BLaER1 treated with 17β-estradiol and CSF1 and Interleukin-3, amounts not matched to agents 10 nM and 100 nM (cell line): ENCODE results near the gene DEAF1.

ENCODE experiments used
- H3K27ac ChIP-seq, 11 experiments: shearing (Covaris generic); formaldehyde crosslinking; 2 replicates each; pipeline ENCODE4 v1.8.1; 2022
- H3K27me3 ChIP-seq, 11 experiments: shearing (Covaris generic); formaldehyde crosslinking; 2 replicates each; pipeline ENCODE4 v1.8.1; 2022
- H3K36me3 ChIP-seq, 11 experiments: shearing (Covaris generic); formaldehyde crosslinking; 2 replicates each; pipeline ENCODE4 v1.8.1; 2022
- H3K4me1 ChIP-seq, 10 experiments: shearing (Covaris generic); formaldehyde crosslinking; 2 replicates each; pipeline ENCODE4 v1.8.1; 2022
- H3K4me2 ChIP-seq, 11 experiments: shearing (Covaris generic); formaldehyde crosslinking; 2 replicates each; pipeline ENCODE4 v1.8.1; 2022
- H3K4me3 ChIP-seq, 10 experiments: shearing (Covaris generic); formaldehyde crosslinking; 2 replicates each; pipeline ENCODE4 v1.8.1; 2022
- H3K9ac ChIP-seq, 11 experiments: shearing (Covaris generic); formaldehyde crosslinking; 2 replicates each; pipeline ENCODE4 v1.8.1; 2022
- H3K9me3 ChIP-seq, 11 experiments: shearing (Covaris generic); formaldehyde crosslinking; replicated peaks in 1 of 11; 2 replicates each; pipeline ENCODE4 v1.8.1; 2022
- H4K20me1 ChIP-seq, 11 experiments: shearing (Covaris generic); formaldehyde crosslinking; 2 replicates each; pipeline ENCODE4 v1.8.1; 2022
- Cebpa-rat ChIP-seq, 11 experiments: shearing (Covaris generic); IDR thresholded peaks; 2 replicates each; pipeline ENCODE4 v1.8.1; 2022

DEAF1 gene

DNA sequence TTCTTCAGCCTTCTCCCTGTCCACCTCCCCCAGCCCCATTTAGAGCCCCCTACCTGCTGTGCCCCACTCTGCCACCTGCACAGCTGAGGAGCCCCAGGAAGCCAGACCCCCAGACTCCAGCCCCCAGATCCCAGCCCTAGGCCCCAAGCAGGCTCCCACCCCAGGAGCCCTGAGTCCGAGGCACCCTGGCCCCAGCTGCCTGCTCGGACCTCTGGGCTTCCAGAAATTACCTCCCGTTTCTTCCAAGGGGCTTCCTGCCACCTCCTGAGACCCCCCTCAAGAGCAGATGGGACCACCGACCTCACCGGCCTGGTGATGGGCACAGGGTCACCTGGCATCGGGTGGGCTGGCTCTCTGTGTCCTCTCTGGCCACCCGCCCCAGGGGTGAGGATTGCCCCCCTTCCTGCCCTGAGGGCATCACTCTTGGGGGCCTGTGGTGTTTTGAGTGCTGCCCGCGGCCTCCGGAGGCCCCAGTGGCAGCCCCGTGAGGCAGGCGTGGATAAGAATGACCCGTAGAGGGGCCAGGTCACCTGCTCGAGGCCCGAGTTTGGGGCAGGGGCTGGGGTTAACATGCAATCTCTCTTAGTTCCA lies 34.0 kb upstream of the DEAF1 start:
- TF ChIP-seq Cebpa-rat (IDR thresholded peaks at IDR 0.05) = no peak
- no peak overlapping the region for H3K27ac ChIP-seq

DNA sequence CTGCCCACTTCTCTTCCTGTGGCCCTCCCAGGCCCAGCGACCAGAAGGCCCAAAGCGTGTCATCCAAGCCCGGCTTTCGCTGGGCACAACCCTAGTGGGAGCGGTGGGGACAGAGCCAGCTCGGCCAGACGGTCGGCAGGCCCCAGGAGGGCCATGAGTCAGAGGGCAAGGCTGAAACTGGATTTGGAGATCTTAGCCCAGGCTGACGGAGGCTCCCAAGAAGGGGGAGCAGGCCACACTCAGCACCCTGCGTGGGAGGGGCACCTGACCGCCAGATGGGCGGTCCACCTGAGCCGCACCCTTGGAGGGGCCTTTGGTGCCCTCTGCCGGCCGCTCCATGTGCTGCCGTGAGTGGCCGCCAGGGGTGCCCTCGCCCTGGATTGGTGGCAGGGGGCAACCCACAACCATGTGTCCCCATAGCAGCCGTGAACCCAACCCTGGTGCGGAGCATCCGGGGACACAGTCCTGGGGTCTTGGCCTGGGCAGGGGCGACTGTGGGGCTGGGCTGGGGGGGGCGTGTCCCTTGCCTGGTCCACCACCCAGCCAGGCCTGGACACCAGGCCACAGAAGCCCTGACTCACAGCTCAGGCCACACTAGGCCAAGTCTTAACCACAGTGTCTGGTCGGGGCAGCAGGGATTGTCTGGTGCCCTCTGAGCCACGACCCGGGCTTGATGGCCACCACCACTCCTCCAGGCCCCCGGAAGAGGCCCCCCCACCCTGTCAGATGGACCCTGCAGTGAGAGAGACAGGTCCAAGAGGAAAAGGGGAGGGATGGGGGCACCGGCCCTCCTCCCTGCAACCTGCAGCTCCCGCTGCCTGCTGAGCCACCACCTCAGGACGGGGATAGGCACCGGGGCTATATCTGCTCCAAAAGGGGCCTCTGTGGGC lies 33.1 kb upstream of the DEAF1 start:
- TF ChIP-seq Cebpa-rat (IDR thresholded peaks at IDR 0.05) = no peak
- Histone ChIP-seq H3K9ac (peak overlapping the region in 5 of 11 experiments; percentile 25 to 49 (median 43); a peak in 9 of 22 replicates), H3K4me1 (peaks cover 15 to 59% (median 45%) of the 10 kb centered on the region in 10 experiments; a peak in 19 of 20 replicates), H3K4me3 (no peak overlapping the region), H4K20me1 (peaks cover 0 to 4% (median 0%) of the 10 kb centered on the region in 11 experiments; a peak in 2 of 22 replicates), H3K9me3 (no peaks in the 10 kb centered on the region), H3K27ac (peak overlapping the region in 1 of 11 experiments; percentile 10; a peak in 2 of 22 replicates), H3K4me2 (peak overlapping the region; percentile 7 to 92 (median 78); a peak in 21 of 22 replicates), H3K36me3 (no peaks in the 10 kb centered on the region), H3K27me3 (peaks cover 24 to 38% (median 32%) of the 10 kb centered on the region in 11 experiments)

More for the DNA sequence above, 34.0 kb upstream of the DEAF1 start:
- no peak overlapping the region for H3K4me3 ChIP-seq
- no peaks in the 10 kb centered on the region for H3K36me3 ChIP-seq
- H3K27me3 ChIP-seq = peaks cover 24 to 36% (median 31%) of the 10 kb centered on the region in 11 experiments
- H4K20me1 ChIP-seq = peaks cover 0 to 4% (median 0%) of the 10 kb centered on the region in 11 experiments; a peak in 2 of 22 replicates
- H3K9me3 ChIP-seq = no peaks in the 10 kb centered on the region
- peaks cover 15 to 57% (median 45%) of the 10 kb centered on the region in 10 experiments; a peak in 19 of 20 replicates for H3K4me1 ChIP-seq
- H3K9ac ChIP-seq = peak overlapping the region in 7 of 11 experiments; percentile 25 to 49 (median 43); a peak in 10 of 22 replicates
- peak overlapping the region; percentile 2 to 84 (median 67); a peak in 16 of 22 replicates for H3K4me2 ChIP-seq

DNA sequence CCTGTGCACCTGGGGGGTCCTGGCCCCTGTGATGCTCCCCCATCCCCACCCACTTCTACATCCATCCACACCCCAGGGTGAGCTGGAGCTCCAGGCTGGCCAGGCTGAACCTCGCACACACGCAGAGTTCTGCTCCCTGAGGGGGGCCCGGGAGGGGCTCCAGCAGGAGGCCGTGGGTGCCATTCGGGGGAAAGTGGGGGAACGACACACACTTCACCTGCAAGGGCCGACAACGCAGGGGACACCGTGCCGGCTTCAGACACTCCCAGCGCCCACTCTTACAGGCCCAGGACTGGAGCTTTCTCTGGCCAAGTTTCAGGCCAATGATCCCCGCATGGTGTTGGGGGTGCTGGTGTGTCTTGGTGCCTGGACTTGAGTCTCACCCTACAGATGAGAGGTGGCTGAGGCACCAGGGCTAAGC lies 32.3 kb upstream of the DEAF1 start:
- H3K27ac ChIP-seq = no peak overlapping the region
- H3K4me3 ChIP-seq = peak overlapping the region in 1 of 10 experiments; percentile 48; a peak in 1 of 20 replicates
- H4K20me1 ChIP-seq = peaks cover 0 to 7% (median 2%) of the 10 kb centered on the region in 11 experiments; a peak in 11 of 22 replicates
- no peaks in the 10 kb centered on the region for H3K36me3 ChIP-seq
- no peak for TF ChIP-seq Cebpa-rat (IDR thresholded peaks at IDR 0.05)
- H3K4me1 ChIP-seq = peaks cover 18 to 63% (median 48%) of the 10 kb centered on the region in 10 experiments
- peaks cover 27 to 44% (median 36%) of the 10 kb centered on the region in 11 experiments for H3K27me3 ChIP-seq
- peak overlapping the region; percentile 73 to 92 (median 80); a peak in 21 of 22 replicates for H3K4me2 ChIP-seq
- H3K9me3 ChIP-seq = no peaks in the 10 kb centered on the region
- peak overlapping the region in 4 of 11 experiments; percentile 60 to 71 (median 68); a peak in 4 of 22 replicates for H3K9ac ChIP-seq

DNA sequence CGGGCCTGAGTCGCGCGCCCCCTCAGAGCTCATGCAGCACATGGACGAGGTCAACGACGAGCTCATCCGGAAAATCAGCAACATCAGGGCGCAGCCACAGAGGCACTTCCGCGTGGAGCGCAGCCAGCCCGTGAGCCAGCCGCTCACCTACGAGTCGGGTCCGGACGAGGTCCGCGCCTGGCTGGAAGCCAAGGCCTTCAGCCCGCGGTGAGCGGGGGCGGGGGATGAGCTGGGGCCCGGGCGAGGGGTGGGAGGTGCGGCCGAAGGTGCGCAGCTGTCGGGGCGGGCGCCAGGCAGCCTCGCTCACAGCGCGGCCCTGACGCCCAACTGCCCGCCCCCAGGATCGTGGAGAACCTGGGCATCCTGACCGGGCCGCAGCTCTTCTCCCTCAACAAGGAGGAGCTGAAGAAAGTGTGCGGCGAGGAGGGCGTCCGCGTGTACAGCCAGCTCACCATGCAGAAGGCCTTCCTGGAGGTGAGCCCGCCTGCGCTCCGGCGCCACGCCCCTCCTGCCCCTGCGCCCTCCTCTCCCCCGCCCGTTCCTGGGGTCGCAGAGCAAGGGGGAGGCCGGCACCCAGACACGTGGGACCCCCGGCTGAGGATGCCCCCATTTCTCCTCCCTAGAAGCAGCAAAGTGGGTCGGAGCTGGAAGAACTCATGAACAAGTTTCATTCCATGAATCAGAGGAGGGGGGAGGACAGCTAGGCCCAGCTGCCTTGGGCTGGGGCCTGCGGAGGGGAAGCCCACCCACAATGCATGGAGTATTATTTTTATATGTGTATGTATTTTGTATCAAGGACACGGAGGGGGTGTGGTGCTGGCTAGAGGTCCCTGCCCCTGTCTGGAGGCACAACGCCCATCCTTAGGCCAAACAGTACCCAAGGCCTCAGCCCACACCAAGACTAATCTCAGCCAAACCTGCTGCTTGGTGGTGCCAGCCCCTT lies 31.5 kb upstream of the DEAF1 start:
- peak overlapping the region; percentile 42 to 71 (median 60); a peak in 19 of 22 replicates for H3K9ac ChIP-seq
- H3K4me1 ChIP-seq = peaks cover 25 to 70% (median 56%) of the 10 kb centered on the region in 10 experiments
- peak overlapping the region; percentile 36 to 62 (median 46); a peak in 18 of 20 replicates for H3K4me3 ChIP-seq
- no peaks in the 10 kb centered on the region for H3K36me3 ChIP-seq
- peaks cover 35 to 52% (median 44%) of the 10 kb centered on the region in 11 experiments for H3K27me3 ChIP-seq
- peak overlapping the region in 10 of 11 experiments; percentile 28 to 65 (median 56); a peak in 17 of 22 replicates for H3K27ac ChIP-seq
- peak overlapping the region; percentile 73 to 92 (median 80) for H3K4me2 ChIP-seq
- TF ChIP-seq Cebpa-rat (IDR thresholded peaks at IDR 0.05) = no peak
- peaks cover 0 to 14% (median 9%) of the 10 kb centered on the region in 11 experiments; a peak in 18 of 22 replicates for H4K20me1 ChIP-seq
- H3K9me3 ChIP-seq = no peaks in the 10 kb centered on the region

DNA sequence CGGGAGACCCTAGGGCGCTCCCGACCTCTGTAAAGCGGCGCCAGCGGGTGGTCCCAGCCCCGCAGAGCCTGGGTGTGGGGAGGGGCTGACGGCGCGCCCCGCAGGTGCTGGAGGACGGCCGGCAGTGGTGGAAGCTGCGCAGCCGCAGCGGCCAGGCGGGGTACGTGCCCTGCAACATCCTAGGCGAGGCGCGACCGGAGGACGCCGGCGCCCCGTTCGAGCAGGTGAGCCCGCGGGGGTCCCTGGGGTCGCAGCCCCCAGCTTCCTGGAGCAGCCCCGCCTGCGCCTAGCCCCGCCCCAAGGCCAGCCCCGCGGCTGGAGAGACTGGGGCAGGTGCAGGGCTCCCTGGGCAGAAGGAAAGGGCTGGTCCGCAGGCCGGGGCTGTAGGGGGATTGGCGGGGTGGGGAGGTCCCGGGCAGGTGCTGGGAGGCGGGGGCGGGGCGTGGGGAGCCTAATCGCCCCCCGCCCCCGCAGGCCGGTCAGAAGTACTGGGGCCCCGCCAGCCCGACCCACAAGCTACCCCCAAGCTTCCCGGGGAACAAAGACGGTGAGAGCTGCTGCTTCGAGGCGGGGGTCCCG lies 30.7 kb upstream of the DEAF1 start:
- Histone ChIP-seq H3K4me3 (peak overlapping the region in 2 of 10 experiments; percentile 38 to 40; a peak in 3 of 20 replicates), H4K20me1 (peaks cover 0 to 22% (median 16%) of the 10 kb centered on the region in 11 experiments; a peak in 18 of 22 replicates), H3K27ac (no peak overlapping the region; a peak in 1 of 22 replicates), H3K36me3 (no peaks in the 10 kb centered on the region), H3K4me1 (peaks cover 32 to 78% (median 63%) of the 10 kb centered on the region in 10 experiments), H3K9me3 (no peaks in the 10 kb centered on the region), H3K9ac (peak overlapping the region in 4 of 11 experiments; percentile 9 to 69 (median 28); a peak in 3 of 22 replicates), H3K27me3 (peaks cover 43 to 60% (median 52%) of the 10 kb centered on the region in 11 experiments), H3K4me2 (peak overlapping the region; percentile 49 to 92 (median 79); a peak in 21 of 22 replicates)
- TF ChIP-seq Cebpa-rat (IDR thresholded peaks at IDR 0.05) = no peak

DNA sequence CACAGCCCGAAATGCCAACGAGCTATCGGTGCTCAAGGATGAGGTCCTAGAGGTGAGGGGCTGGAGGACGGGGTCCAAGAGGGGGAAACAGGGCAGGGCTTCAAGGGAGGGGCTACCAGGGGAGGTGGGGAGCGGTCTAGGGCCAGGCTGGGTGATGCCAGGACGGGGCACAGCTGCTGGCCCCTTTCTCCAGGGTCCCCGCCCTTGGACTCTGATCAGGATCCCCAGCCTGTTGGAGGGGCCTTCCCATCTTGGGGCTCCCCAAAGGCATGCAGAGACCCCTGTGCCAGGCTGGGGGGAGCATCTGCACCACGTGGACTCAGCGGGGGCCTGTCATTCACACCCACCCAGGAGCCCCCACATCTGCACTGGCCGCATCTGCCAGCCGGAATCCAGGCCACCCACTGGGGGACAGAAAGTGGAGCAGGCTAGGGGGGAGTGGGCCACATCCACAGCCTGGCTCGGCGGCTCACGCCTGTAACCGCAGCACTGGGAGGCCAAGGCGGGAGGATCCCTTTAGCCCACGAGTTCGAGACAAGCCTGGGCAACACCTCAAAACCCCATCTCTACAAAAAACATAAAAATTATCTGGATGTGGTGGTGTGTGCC lies 29.9 kb upstream of the DEAF1 start:
- H3K27ac ChIP-seq = no peak overlapping the region
- H3K4me2 ChIP-seq = peak overlapping the region in 5 of 11 experiments; percentile 66 to 92 (median 82); a peak in 10 of 22 replicates
- no peak overlapping the region for H3K9ac ChIP-seq
- no peaks in the 10 kb centered on the region for H3K9me3 ChIP-seq
- peaks cover 32 to 84% (median 69%) of the 10 kb centered on the region in 10 experiments for H3K4me1 ChIP-seq
- H3K27me3 ChIP-seq = peaks cover 51 to 68% (median 60%) of the 10 kb centered on the region in 11 experiments
- no peak for TF ChIP-seq Cebpa-rat (IDR thresholded peaks at IDR 0.05)
- H3K4me3 ChIP-seq = no peak overlapping the region
- H4K20me1 ChIP-seq = peaks cover 0 to 29% (median 16%) of the 10 kb centered on the region in 11 experiments; a peak in 18 of 22 replicates
- H3K36me3 ChIP-seq = no peaks in the 10 kb centered on the region
